NCI-H2196 (cell line): Measurements from ENCODE around the gene CALD1.

Source experiments
- DNase-seq: peaks from one replicate; lab custom pipeline; 2025; ENCODE audit not compliant: unreplicated experiment; lab: John Stamatoyannopoulos, UW

CALD1 gene

DNA sequence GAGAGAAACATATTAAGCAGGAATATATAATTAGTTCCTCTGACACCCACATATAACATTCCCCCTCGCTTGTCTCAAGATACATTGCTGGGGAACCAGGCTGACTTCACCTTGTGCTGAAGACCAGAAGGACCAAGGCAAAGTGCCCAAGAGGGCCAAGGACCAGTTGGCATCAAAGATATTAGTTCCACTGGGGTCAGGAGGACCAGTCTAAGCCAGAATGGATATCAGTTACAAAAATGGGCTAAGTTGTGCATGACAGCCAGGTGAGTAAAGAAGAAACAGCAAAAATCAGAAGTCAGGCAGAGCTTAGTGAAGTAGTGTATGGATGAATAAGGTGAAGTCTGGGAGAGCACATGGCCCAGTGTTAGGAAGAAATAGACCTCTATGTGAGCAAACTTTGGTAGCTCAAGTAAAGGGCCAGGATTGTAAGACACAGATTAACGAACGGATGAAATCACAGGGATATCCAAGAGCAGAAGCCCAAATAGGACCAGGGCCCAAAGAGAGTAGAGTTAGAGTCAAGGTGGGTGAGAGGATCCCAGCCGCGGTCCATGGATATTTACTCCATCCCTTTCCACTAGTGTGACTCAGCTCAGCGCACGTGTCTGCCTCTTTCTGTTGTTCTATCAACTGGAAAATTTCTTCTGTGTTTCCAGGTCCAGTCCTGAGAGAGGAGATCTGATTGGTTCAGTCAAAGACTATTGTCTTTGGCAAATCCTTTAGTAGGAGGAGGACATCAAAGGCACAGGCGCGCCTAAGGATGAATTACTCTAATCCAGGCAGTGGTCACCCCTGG, 5.0 kb downstream of the CALD1 start:
- no peak for DNase-seq

DNA sequence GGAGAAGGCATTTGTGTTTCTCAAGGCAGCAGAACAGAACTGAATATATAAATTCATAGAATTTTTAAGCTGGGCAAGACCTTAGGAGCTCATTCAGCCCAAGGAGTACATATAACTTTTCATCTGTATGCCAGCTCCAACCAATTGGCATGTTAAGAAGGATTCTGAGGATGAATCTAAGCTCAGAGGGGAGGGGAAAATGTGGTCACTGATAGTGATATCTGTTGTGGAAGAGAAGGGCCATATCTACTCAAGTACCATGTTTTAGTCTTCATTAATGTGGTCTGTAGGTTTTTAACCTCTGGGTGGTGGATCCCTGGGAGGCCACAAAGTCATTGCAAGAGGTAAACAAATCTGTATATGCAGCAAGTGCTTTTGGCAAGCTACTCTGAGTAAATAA, 6.4 kb downstream of the CALD1 start:
- DNase-seq, result no peak

DNA sequence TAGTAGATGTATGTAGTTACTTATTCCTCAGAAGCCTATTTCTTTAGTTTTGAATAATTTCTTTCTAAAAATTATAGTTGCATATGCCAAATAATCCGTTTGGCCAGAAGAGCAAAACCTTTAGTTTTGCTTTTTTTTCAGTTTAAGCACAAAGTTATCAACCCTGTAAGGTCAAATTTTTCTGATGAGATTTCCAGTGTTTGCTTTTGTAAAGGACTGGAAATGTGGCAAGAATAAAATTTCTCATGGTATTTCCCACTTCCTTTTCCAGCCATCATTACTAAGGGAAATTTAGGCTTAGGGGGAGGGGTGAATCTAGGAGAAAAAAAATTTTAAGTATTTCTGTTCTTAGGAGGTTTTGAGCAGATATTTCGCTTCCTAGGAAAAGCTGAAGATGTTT, 7.6 kb downstream of the CALD1 start:
- no peak for DNase-seq

DNA sequence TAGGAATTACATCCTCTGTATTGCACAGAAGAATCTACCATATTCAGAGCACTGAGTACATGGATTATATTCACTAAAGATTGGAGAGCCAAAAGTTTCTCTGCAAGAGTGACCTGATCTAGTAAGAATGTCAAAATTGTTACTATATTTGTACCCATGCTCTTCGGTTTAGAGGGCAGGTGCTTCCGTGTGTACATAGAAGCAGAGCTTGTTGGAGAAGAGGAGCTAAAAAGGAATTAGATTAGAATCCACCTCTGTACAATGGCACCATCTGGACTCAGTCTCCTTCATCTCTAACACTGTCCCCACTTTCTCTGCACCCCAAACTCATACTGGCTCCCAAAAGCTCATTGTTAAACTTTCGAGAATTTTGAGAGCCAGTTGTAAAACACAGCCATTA, 8.3 kb downstream of the CALD1 start:
- no peak for DNase-seq

DNA sequence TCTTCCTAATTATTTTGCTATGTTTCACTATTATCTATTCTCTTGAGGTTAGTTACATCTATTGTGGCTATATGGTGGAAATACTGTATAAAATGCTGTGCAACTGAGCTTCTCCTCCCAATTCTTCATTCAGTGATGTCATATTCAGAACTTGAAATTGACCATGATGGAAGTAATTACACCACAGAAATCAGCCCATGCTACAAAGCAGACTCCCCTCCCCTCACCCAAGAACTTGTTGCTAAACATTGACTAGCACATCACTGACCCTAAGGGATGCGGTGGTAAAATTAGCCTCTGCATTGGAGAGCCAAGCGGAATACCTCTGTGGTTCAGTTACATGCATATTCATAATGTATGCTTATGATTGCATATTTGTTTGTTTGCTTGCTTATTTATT, 8.8 kb downstream of the CALD1 start:
- no peak for DNase-seq

DNA sequence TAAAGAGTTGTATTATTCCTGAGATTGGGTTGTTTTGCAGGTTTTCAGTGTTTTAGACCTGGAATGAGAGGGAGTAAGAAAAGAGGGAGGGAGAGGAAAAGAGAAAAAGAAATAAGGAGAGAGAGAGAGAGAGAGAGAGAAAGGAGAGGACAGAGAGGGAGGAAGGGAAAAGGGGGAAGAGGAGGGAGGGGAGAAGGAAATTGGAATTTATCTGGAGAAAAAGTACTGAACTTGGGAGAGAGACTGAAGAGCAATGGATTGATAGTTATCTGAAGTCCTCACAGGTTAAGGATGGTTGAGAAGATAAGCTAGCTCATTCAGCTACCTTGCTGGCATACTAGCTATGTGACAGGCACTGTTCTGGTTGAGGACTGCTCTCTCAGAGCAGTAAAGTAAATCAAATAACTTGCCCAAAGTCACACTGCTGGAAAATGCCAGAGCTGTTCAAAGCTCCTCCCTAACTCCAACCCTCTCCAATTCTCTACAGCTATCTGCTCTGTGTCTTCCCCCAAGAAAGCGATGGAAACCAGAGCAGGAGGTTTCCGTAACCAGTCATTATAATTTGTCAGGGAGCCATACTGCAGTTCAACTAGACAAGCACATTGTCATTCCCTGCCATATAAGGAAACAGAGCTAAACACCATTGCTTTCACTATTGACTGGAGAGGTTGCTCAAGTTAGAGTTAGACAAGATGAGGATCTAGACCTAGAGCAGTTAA, 10.7 kb downstream of the CALD1 start:
- no peak for DNase-seq

DNA sequence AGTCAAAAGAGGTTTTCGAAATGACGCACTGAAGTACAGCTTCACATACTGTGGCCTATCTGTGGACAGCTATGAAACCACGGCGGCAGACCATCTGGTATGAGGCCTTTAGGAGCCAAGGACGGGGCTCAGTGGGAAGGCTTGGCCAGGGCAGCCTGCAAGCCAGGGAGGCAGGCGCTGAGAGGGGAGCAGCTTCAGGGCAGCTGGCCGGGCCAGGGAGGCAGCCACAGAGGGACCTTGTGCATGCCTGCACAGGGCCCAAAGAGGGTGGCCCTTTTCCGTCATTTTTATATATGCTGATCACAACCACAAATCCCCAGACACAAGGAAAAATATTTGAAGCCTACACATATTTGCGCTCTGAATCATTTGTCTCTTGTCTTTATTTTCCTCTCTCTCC, 13.5 kb downstream of the CALD1 start:
- no peak for DNase-seq

DNA sequence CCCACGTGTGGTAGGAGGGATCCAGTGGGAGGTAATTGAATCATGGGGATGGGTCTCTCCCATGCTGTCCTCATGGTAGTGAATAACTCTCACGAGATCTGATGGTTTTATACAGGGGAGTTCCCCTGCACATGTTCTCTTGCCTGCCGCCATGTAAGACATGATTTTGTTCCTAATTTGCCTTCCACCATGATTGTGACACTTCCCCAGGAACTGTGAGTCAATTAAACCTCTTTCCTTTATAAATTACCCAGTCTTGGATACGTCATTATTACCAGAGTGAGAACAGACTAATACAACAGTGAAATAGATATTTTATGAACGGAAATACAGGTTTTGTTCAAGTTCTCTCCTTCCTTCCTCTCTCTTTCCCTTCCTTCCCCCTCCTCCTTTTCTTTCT, 15.8 kb downstream of the CALD1 start:
- no peak for DNase-seq

DNA sequence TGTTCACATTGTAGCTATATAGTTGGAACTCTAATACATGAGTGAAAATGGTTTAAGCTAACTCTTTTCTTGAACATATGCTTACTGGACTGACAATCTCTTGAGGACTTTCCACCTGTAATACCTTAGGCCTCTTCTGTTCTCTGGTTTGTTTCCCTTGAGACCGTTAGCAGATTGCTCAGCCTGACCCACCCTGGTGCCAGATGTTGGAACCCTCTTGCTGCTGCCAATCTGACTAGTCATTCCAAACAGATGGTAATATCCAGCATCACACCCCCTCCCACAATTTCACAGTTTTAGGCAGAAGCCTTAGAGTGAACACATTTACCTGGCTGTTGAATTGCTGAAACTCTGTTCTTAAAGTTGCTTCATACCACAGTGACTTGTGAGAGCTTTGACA, 18.7 kb downstream of the CALD1 start:
- DNase-seq, result no peak

DNA sequence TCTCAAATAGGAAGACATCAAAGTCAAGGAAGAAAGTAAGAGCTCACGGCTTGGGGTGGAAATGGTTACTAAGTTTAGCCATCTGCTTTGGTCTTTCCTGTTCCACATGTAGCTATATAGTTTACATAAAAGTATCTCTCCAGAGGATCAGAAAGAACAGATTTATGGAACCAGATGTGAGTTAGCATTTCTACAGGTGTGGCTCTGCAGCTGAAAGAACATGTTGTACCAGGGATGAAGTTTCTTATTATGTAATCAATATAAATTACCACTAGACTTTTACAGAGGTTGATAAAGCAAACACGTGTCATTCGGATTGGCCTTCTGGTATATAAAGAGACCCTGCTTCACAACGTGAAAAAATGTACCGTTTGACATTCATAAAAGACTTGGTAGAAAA, 19.9 kb downstream of the CALD1 start:
- no peak for DNase-seq

DNA sequence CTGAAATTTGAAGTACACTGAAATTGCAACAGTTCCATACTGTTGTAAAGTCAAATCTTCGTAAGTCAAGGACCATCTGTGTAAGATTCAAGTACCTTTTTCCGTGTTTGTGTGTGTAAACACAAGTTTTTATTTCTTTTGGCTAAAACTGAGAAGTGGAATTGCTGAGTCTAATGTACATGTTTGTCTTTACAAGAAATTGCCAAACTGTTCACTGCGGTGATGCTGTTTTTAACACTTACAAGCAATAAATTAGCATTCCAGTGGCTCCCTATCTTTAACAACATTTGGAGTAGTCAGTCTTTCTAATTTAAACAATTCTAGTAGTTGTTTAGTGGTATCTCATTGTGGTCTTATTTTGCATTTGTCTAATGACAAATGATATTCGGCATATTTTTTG, 23.3 kb downstream of the CALD1 start:
- no peak for DNase-seq

DNA sequence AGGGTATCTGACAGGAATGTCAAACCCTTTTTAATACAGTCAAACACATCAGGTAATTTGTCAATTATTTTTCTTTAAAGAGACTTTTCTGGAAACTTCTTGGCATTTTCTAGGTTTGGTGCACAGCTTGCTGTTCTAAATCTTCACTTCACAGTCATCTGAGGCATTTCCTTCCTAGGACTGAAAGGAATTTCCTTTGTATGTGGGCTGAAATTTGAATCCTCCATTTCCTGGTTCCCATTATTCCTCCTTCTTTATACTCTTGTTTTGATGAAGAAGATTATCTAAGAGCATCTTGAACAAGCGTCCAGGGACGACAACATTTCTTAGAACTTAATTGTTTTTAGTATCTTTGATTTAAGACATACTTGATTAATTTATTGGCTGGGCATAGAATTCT, 24.9 kb downstream of the CALD1 start:
- no peak for DNase-seq

DNA sequence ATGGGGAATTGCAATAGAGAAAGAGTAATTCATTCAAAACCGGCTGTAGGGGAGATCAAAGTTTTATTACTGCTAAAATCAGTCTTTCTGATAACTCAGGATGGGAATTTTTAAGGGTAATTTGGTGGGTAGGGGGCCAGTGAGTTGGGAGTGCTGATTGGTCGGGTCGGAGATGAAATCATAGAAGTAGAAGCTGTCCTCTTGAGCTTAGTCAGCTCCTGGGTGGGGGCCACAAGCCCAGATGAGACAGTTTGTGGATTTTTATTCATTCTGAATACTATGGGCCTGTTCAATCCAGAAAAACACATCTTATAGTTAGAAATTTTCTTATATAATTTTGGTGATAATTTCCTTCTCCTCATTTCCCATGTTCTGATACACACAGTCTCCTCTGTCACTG, 25.4 kb downstream of the CALD1 start:
- DNase-seq, result no peak

DNA sequence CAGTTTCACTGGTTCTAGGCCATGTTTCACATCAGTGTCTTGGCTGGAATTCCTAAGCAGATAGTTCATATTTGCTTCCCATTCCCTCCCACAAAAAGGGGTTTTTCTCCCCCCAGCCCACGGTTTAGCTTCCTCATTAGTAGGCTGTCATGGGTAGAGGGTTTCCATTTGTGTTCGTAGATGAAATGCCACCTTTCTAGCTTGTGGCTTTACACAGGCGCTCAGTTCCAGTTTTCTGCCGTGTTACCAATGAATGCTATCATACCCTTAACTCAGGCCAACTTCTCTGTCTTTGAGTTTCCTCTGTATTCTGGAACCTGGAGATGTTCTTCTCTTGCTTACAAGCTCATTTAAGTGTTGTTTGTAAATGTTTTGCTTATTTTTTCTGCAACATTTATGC, 26.8 kb downstream of the CALD1 start:
- DNase-seq, result no peak

DNA sequence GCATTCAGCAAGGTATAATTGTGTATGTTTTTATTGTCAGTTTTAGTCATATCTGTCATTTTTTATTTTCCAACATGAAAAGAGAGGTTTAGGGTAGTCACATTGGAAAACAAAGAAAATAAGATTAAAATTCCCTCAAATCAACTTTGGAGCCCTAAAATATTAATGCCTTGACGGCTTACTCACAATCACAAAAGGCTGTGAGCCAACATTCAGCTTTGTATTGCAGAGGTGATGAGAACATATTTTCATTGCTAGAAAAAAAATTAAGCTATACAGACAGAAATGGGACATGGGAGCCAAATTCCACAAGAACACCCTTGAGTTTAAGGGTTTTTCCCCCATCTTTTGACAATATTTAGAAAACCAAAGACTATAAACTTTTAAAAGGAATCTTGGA, 30.2 kb downstream of the CALD1 start:
- no peak for DNase-seq

DNA sequence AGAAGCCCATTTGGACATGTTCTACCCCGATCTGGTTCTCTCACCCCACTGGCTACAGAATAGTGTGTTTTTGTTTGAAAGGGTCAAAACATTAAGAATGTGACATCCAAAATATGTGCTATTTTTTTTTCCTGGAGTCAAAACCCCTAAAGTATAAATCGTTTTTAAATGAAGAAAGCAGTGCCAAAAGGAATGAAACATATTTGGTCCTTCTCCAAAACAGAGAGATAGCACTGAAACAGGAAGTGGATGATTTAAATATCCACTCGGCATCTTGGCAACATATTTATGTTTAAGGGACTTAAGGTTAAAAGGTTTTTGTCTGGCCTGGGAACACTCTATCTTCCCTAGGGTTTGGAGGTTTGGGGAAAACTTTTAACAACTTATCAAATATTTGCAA, 32.3 kb downstream of the CALD1 start:
- DNase-seq, result no peak

DNA sequence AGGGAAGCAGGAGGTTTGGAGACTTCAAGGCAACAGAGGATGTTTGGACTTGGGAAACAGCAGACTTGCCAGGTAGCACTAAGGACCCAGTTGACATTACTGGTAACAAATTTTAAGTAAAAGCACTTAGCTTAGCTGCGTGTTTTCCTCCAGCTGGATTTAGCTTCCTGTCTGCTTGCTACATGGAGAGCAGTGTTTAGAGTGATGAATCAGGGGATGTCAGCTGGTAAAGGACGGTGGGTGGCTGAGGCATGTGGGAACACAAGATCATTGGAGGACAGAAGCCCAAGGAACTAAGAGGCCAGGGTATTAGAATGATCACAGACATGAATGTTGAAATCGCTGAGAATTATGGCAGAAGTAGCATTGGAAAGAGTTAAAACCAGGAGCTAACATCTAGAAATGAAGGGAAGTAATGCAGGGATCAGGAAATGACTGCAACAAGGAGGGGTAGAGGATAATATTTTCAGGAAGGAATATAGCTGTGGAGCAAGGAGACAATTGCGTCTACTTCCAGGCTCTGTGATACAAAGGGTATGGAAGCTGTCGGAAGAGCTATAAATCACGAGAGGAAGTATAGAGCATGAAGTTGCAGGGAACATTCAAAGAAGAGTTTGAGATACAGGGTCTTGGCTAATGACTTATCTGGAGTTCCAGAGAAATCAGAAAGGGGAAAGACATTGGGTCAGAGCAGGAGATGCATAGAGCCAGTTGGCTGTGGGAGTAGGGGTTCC, 34.4 kb downstream of the CALD1 start:
- no peak for DNase-seq

DNA sequence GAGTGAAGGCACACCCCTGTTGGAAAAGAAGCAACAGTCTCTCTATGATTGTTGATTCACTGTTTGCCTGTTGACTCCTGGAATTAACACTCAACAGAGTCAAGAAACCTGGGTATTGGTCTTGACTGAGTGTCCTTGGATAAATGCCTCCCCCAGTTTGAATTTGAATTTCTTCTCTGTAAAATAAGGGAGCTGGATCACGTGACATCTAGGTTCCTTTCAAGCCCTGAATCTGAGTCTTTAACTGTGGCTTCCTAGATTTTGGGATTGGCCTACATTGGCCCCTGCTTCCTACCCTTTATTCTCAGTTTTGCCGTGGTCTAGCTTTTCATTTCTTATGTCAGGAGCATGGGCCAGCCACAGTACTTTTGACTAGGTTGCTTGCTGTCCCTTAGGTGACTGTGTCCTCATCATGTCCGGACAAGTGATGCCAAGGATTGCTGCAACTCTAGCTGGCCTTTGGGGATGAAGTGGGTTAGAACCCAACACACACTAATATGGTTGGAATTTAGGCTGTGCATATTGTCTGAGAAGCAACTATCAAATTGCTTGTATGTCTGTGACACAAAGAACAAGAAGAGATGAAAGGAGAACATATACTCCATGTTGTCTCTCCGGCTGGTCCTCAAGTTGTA, 35.4 kb downstream of the CALD1 start:
- DNase-seq, result no peak

DNA sequence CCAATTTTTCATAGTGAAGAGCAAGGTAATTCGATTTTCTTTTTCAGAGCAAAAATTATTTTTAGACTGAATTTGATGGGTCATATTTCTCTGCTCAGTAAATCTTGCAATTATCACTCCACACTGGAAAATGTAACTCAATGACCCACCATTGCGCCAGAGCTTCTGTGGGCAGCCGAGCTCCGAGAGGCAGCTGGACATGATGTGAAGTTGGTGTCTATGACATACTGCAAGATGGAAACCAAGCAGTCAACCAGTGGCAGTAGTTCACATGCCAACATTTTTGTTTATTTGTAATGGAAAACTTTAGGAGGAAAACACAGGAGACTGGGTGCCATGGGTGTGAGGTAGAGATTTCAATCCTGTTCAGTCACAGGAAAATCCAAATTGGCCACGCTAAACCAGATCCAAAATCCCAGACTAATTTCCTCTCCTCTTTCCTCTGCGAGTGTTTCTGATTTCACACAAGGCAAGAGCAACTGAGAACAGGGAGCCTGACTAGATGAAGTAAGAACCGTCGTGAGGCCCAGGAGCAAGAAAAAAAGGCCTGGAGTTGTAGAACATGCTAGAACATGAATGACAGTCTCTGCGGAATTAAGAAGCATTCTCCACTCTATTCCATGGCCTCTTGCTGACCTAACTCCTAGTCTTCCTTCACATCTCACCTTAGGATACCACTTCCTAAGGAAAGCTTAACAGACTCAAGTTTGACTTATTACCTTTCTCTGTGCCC, 39.3 kb downstream of the CALD1 start:
- DNase-seq, result no peak

DNA sequence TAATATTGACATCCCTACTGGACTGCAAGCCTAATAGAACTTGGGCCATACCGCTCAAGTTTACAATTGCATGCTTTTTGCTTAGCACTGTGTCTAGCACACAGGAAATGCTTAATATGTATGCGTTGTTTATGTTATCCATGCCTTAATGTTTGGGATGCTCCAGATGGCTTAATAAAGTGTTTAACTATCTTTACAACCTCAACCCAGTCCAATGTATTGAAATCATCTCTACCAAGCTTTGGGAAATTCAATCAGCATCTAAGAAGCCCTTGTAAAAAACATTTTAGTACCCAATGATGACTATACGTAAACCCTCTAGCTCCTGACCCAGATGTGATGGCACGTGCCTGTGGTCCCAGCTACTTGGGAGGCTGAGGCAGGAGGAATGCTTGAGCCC, 40.0 kb downstream of the CALD1 start:
- DNase-seq, result no peak

DNA sequence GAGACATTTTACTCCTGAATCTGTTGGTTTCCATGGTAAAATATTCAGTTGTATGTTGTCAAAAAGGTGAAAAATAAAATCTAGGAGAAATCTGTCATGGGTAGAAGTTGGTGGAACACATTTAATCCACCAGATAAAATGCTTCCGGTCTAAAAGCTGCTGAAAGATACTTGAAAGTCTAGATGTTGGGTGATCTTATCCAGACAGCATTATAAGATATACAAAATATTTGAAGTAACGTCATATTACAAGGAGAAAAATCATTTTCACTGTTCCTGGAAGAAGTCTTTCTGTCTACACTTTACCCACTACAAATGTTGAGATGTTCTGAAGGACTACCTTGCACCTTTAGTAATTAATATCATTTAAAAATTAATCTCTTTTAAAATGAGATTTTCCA, 40.9 kb downstream of the CALD1 start:
- DNase-seq, result no peak
